ENCODE results near the gene PDE6A.

PDE6A gene

DNA sequence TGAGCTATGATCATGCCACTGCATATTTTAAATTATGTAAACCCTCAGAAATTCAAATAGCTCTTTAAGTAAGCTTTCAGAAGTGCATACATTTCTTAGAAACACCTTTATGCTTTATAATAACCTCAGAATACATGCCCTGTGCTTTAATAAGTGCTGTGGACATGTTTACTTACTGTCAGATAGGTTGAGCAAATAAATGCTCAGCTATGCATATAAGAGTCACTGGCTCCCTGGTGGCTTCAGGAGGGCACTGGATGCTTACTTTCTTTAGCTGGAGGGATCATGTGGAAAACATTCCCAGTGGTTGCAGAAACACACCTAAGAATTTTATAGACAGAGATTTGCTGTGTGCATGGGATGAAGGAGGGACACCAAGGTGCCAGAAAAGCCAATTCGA is 74.4 kb downstream of the PDE6A start:
- in situ Hi-C loops (cut with MboI; ENCODE audit: low sequenced_read_pairs) = no loop called here

DNA sequence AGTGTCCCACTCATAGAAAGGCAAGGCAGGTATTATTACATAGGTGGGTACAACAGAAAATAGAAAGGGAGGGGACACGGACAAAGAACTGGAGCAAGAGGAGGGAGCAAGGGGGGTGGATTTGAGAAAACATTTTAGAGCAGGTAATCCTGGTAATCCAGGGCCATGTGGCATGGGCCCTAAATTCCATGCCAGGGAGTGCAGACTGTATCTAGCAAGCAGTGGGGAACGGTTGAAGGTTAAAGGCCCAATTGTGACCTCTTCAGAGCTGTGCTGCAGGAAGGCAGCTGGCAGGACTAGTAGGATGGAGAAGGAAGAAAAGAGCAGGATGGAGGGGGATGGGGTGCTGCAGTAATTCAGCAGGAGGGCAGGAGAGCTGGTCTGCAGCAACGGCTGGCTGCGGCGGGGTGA is 75.2 kb downstream of the PDE6A start:
- in situ Hi-C loops (cut with MboI; ENCODE audit: low sequenced_read_pairs) = no loop called here

DNA sequence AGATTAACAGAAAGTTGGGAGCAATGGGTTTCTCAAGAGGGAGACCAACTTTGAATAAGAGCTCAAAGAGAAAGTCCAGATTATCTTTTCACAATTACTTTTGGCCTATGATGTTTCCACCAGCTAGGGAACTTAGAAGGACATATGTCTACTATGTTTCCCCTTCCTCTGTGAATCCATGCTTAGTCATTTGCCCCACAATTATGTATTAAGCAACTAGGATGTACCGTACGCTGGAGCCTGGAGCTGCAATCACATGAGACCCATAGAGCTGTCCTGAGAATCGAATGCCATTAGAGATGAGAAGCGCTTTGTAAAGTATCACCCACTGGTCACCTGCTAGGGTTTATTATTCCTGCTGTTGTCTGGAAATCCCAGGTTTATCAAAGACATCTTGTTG is 78.8 kb downstream of the PDE6A start:
- in situ Hi-C loops (cut with MboI; ENCODE audit: low sequenced_read_pairs) = no loop called here

GRCh38 chr5:149863830-149864229 is 80.8 kb downstream of the PDE6A start:
- in situ Hi-C loops (cut with MboI; ENCODE audit: low sequenced_read_pairs) = no loop called here

- in situ Hi-C loops (cut with MboI; ENCODE audit: low sequenced_read_pairs) = no loop called here
Observed at GRCh38 chr5:149863176-149863575, 81.4 kb downstream of the PDE6A start.

GRCh38 chr5:149860801-149861322 is 83.7 kb downstream of the PDE6A start:
- in situ Hi-C loops (cut with MboI; ENCODE audit: low sequenced_read_pairs) = no loop called here

- in situ Hi-C loops (cut with MboI; ENCODE audit: low sequenced_read_pairs) = loop anchor here (10.0 kb wide), 1 partner anchor 105 kb away; the partner anchor contains the start of gene SLC26A2
Observed at GRCh38 chr5:149859746-149860145, 84.8 kb downstream of the PDE6A start.

GRCh38 chr5:149858481-149858880 is 86.1 kb downstream of the PDE6A start:
- in situ Hi-C loops (cut with MboI; ENCODE audit: low sequenced_read_pairs) = loop anchor here (10.0 kb wide), 1 partner anchor 106 kb away; the partner anchor contains the start of gene SLC26A2

DNA sequence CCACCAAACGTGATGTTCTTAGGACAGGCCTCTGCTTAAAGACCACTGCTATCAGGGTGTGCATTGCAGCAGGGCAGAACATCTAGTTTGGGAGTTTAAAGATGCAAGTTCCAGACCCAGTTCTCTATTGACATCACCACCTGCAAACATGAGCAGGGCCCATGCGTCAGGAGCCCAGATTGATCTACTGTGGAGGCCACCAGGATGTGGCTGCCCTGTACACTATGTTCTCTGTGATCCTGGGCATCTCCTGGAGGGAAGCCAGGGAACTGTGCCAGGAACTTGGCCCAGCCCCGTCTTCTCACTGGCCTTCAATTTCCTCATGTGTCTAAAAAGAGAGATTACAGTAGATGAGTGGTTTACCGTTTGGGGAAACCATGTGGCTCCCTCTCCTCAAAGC is 87.1 kb downstream of the PDE6A start:
- in situ Hi-C loops (cut with MboI; ENCODE audit: low sequenced_read_pairs) = loop anchor here (10.0 kb wide), 1 partner anchor 107 kb away; the partner anchor contains the start of gene SLC26A2

DNA sequence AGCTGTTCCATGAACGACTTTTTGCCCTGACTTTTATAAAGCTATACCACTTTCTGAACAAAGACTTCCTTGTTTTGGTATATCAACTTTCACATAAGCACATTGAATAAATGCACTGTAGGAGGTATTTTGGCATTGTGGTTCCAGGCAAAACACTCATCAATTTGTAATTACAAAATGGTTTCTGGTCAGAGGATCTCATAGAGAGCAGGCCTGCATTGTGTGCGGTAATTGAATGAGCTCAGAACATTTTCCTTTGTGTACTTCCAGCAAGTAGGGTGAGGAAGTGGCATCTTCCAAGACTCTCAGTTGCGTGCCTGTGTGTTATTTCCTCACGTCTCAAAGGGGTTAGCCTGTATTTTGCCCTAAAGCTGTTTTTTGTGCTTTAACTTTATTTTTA is 89.2 kb downstream of the PDE6A start:
- in situ Hi-C loops (cut with MboI; ENCODE audit: low sequenced_read_pairs) = loop anchor here (10.0 kb wide), 1 partner anchor 109 kb away; the partner anchor contains the start of gene SLC26A2

DNA sequence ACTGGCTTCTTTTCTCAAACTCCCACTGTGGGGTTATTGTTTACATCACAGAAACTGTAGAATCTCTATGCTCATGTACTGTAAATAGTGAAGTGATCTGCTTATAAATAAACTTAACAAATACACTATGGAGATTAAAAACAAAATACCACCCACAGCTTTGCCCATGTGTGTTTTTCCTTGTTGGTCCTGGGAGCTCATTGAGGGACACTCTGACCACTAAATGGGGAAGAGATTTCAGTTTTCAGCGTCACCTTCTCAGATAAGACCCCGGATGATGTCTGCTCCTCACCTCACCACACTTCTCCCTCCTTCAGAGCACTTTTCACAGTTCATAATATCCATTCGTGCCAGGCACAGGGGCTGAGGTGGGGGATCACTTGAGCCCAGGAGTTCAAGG is 89.7 kb downstream of the PDE6A start:
- in situ Hi-C loops (cut with MboI; ENCODE audit: low sequenced_read_pairs) = loop anchor here (10.0 kb wide), 1 partner anchor 110 kb away; the partner anchor contains the start of gene SLC26A2

- in situ Hi-C loops (cut with MboI; ENCODE audit: low sequenced_read_pairs) = loop anchor here (10.0 kb wide), 1 partner anchor 111 kb away; the partner anchor contains the start of gene SLC26A2
Observed at GRCh38 chr5:149853701-149854100, 90.9 kb downstream of the PDE6A start.

DNA sequence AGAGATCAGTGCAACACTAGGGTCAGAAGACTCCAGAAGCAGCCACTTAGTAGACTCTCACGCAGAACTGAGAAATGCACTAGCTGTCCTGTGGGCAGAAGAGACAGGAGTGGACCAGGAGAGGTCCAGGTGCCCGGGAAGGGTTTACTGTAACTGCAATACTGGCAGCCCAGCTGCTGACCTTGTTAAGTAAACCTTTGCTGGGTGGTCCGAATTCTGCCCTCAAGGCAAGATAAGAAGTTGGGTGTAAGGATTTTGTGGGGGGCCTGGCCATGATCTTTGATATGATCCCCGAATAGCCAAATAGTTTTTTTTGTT is 91.3 kb downstream of the PDE6A start:
- in situ Hi-C loops (cut with MboI; ENCODE audit: low sequenced_read_pairs) = loop anchor here (10.0 kb wide), 1 partner anchor 112 kb away; the partner anchor contains the start of gene SLC26A2

DNA sequence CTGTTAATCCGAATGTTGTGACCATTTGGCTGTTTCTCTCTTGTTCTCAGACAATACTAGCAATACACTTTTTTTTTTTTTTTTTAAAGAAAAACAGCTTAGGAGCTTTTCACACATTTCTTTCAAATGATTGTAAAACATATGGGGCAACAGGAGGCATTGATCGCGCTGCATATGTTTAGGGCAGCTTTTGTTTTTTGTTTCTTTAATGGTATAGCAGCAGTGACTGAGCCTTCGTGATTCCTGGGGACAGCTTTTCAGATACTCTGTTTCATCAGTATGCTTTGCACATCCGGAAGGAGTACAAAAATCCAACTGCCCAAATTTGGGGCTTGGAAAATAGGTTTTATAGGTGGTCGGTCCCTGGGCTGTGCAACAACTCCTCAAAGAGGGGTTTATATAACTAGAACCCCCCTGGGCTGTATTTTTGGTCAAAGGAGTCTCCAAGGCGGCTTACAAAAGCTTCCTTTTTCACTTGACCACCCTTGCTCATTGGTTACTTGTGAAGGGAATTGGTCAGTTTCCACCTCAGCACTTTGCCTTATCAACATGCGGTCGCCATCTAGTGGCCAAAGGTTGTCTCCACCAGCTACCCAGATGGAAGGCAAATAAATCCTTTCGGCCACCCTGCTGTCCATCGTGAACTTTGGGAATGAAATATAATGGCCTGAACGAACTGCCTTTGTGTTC is 91.8 kb downstream of the PDE6A start:
- in situ Hi-C loops (cut with MboI; ENCODE audit: low sequenced_read_pairs) = loop anchor here (10.0 kb wide), 1 partner anchor 112 kb away; the partner anchor contains the start of gene SLC26A2

DNA sequence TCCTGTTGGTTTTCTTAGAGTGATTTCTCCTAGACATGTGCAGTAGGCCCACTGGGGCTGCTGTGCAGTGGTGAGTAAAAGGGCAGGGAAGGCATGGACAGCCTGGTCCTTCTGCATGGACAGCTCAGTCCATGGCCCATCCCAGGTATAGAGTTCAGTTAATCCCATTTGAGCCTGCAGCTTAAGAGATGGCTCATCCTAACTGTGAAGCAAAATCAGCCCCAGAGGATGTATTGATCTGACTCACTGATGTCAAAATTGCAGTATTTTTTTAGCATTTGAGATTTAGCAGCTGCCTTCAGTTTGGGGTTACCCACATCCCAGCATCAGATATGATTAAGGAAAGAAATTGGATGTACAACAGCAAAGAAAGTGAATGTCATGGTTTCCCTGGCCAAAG is 93.4 kb downstream of the PDE6A start:
- in situ Hi-C loops (cut with MboI; ENCODE audit: low sequenced_read_pairs) = loop anchor here (10.0 kb wide), 1 partner anchor 114 kb away; the partner anchor contains the start of gene SLC26A2

GRCh38 chr5:149849966-149850910 is 94.4 kb downstream of the PDE6A start:
- in situ Hi-C loops (cut with MboI; ENCODE audit: low sequenced_read_pairs) = loop anchor here (10.0 to 25.0 kb wide), 2 partner anchors 115 to 287 kb away; partner anchors contain the start of gene SLC26A2

DNA sequence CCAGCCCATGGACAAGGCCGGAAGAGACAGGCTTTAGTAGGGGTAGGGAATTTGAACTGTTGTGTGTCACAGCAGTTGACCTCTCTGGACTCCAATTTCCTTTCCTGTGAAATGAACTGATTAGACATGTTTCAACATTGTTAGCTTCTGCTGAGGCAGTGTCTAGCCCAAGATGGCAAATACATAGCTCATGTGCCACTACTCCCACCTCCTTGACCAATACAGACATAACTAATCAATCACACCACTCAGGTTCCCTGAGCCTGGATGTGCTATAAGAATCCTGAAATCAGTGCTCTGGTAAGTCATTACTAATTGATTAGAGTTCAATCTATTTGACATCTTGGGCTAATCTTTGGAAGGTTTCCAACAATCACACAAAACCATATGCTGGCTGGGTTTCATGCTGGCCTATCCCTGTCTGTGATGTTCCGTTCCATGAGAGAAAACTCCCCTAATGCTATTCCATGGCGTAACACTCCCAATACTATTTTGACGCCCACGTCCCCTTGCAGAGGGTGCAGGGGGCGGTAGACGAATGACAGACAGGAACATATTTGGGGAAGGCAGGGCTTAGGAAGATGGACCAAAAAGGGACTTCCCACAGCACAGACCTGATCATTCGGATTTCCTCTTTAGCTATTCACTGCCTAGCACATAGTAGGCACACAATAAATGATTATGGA is 95.2 kb downstream of the PDE6A start:
- in situ Hi-C loops (cut with MboI; ENCODE audit: low sequenced_read_pairs) = loop anchor here (25.0 kb wide), 1 partner anchor 288 kb away; no protein-coding TSS in a partner anchor

- in situ Hi-C loops (cut with MboI; ENCODE audit: low sequenced_read_pairs) = loop anchor here (25.0 kb wide), 1 partner anchor 290 kb away; no protein-coding TSS in a partner anchor
Observed at GRCh38 chr5:149847611-149848010, 97.0 kb downstream of the PDE6A start.

GRCh38 chr5:149846021-149846420 is 98.6 kb downstream of the PDE6A start:
- in situ Hi-C loops (cut with MboI; ENCODE audit: low sequenced_read_pairs) = loop anchor here (25.0 kb wide), 1 partner anchor 291 kb away; no protein-coding TSS in a partner anchor

- in situ Hi-C loops (cut with MboI; ENCODE audit: low sequenced_read_pairs) = loop anchor here (25.0 kb wide), 1 partner anchor 292 kb away; no protein-coding TSS in a partner anchor
Observed at GRCh38 chr5:149845601-149846000, 99.0 kb downstream of the PDE6A start.
